Colonic mucosa (tissue), 4 donors: ENCODE measurements around the gene ZMIZ1. TPM values are rescaled to one million over a fixed set of nuclear protein-coding genes. Genes with fewer than 3 reads are reported as not detected.

Source experiments
- DNase-seq: peaks from one replicate; pipeline ENCODE4 v3.0.0-alpha.2; 2020
- H3K27ac ChIP-seq: fragments of 200-600 bp; one replicate; pipeline ENCODE4 v1.8.0; 2021
- H3K27me3 ChIP-seq: fragments of 200-600 bp; one replicate; pipeline ENCODE4 v1.8.0; 2021
- H3K36me3 ChIP-seq: fragments of 200-600 bp; one replicate; pipeline ENCODE4 v1.8.0; 2021
- H3K4me1 ChIP-seq: fragments of 200-600 bp; one replicate; pipeline ENCODE4 v1.8.0; 2021; ENCODE audit warnings: mild to moderate bottlenecking
- H3K4me3 ChIP-seq: fragments of 200-600 bp; one replicate; pipeline ENCODE4 v1.8.0; 2021
- H3K9ac ChIP-seq, 2 donors: one replicate each; pipeline ENCODE4 v1.7.0; 2013; ENCODE audit warnings: control low read depth in 2 of 2, low read depth in 2 of 2, low read length in 2 of 2
- H3K9me3 ChIP-seq: fragments of 200-600 bp; one replicate; pipeline ENCODE4 v1.8.0; 2021
- CTCF ChIP-seq: fragments of 200-600 bp; IDR thresholded peaks from one replicate; pipeline ENCODE4 v1.8.0; 2022; ENCODE audit warnings: antibody characterized with exemption, mild to moderate bottlenecking
- intact Hi-C: fragments of 100-400 bp; cut with DNase I; formaldehyde crosslinking; loops from one replicate; pipeline ENCODE4 v1.14.1; 2022
- total RNA-seq, 2 donors: library from RNA; stranded (reverse); fragmentation: NEBNext Ultra II Directional in 1 of 2; extraction: Animal tissue kit (Norgen Biotek cat#: 25700) in 1 of 2; gene quantifications; one replicate each; pipeline ENCODE4 v1.2.1, GENCODE V29; 2021
- donor health status: healthy.
- donor health status: DM: no; HTN: no; CAD: no.
- donor health status: DM: no; HTN: no; CAD: no.

Gene ZMIZ1
- total RNA-seq, 2 donors from 2014 or later, result 51.0 to 54.0 TPM

GRCh38 chr10:79094412-79095175 is 25.8 kb downstream of the ZMIZ1 start:
- Histone ChIP-seq H3K9me3 (no peaks in the 10 kb centered on the region), H3K9ac (peak overlapping the region; percentile 31 to 86), H3K4me1 (peaks cover 29% of the 10 kb centered on the region), H3K27ac (peak overlapping the region; percentile 81), H3K36me3 (no peaks in the 10 kb centered on the region), H3K4me3 (no peak overlapping the region), H3K27me3 (no peaks in the 10 kb centered on the region)
- no peak for TF ChIP-seq CTCF
- no peak for DNase-seq
- intact Hi-C loops, result no loop called here

GRCh38 chr10:79095316-79095715 is 26.6 kb downstream of the ZMIZ1 start:
- no peaks in the 10 kb centered on the region for H3K27me3 ChIP-seq
- no peak for TF ChIP-seq CTCF
- H3K36me3 ChIP-seq, result no peaks in the 10 kb centered on the region
- peaks cover 31% of the 10 kb centered on the region for H3K4me1 ChIP-seq
- H3K9me3 ChIP-seq, result no peaks in the 10 kb centered on the region
- H3K4me3 ChIP-seq, result no peak overlapping the region
- no peak for DNase-seq
- H3K9ac ChIP-seq, result peak overlapping the region in 1 of 2 donors; percentile 86
- intact Hi-C loops, result no loop called here
- peak overlapping the region; percentile 81 for H3K27ac ChIP-seq

- H3K27ac ChIP-seq, result no peak overlapping the region
- intact Hi-C loops, result no loop called here
- no peak for TF ChIP-seq CTCF
- no peak overlapping the region for H3K9ac ChIP-seq
- no peaks in the 10 kb centered on the region for H3K9me3 ChIP-seq
- H3K4me1 ChIP-seq, result peaks cover 42% of the 10 kb centered on the region
- H3K36me3 ChIP-seq, result no peaks in the 10 kb centered on the region
- H3K27me3 ChIP-seq, result no peaks in the 10 kb centered on the region
- no peak for DNase-seq
- H3K4me3 ChIP-seq, result no peak overlapping the region
These were observed 27.7 kb downstream of the ZMIZ1 start for GRCh38 chr10:79096514-79096913.

GRCh38 chr10:79097021-79097872 is 28.5 kb downstream of the ZMIZ1 start:
- Histone ChIP-seq H3K27me3 (no peaks in the 10 kb centered on the region), H3K9ac (no peak overlapping the region), H3K36me3 (no peaks in the 10 kb centered on the region), H3K27ac (no peak overlapping the region), H3K4me1 (peaks cover 49% of the 10 kb centered on the region), H3K4me3 (no peak overlapping the region), H3K9me3 (no peaks in the 10 kb centered on the region)
- DNase-seq, result no peak
- intact Hi-C loops, result no loop called here
- no peak for TF ChIP-seq CTCF

- Histone ChIP-seq H3K9me3 (no peaks in the 10 kb centered on the region), H3K27ac (no peak overlapping the region), H3K4me1 (peaks cover 54% of the 10 kb centered on the region), H3K36me3 (no peaks in the 10 kb centered on the region), H3K4me3 (no peak overlapping the region), H3K27me3 (no peaks in the 10 kb centered on the region), H3K9ac (no peak overlapping the region)
- TF ChIP-seq CTCF, result no peak
- no peak for DNase-seq
- intact Hi-C loops, result no loop called here
These were observed 29.3 kb downstream of the ZMIZ1 start for GRCh38 chr10:79098061-79098460.
